Loucy (cell line): ENCODE measurements around the gene TSSK6.

Source experiments
- CTCF ChIP-seq: fragments of 200-600 bp; sonication (generic); conservative IDR thresholded peaks from 2 replicates; pipeline ENCODE4 v1.5.1; 2014; ENCODE audit warnings: mild to moderate bottlenecking, antibody characterized with exemption, low read length
- EZH2phosphoT487 ChIP-seq: fragments of 200-600 bp; IDR thresholded peaks from 2 replicates; pipeline ENCODE4 v1.6.1; 2018; ENCODE audit warnings: antibody characterized with exemption, mild to moderate bottlenecking, moderate library complexity, borderline replicate concordance

- no peak for TF ChIP-seq CTCF
- TF ChIP-seq EZH2phosphoT487: no peak
These were observed 36.5 kb upstream of the TSSK6 start for GRCh38 chr19:19551853-19552192.
